Measurements from ENCODE around the gene SNW1. TPM values are rescaled to one million over a fixed set of nuclear protein-coding genes. Genes with fewer than 3 reads are reported as not detected.
"Not testable (repeated sequence)": the region's sequence is repeated elsewhere in the genome, so short reads cannot be mapped to it uniquely, and the experiment has no call there.

The SNW1 gene
- total and polyA plus RNA-seq, 9 donors: 46.3 to 57.5 (median 48.7) TPM

DNA sequence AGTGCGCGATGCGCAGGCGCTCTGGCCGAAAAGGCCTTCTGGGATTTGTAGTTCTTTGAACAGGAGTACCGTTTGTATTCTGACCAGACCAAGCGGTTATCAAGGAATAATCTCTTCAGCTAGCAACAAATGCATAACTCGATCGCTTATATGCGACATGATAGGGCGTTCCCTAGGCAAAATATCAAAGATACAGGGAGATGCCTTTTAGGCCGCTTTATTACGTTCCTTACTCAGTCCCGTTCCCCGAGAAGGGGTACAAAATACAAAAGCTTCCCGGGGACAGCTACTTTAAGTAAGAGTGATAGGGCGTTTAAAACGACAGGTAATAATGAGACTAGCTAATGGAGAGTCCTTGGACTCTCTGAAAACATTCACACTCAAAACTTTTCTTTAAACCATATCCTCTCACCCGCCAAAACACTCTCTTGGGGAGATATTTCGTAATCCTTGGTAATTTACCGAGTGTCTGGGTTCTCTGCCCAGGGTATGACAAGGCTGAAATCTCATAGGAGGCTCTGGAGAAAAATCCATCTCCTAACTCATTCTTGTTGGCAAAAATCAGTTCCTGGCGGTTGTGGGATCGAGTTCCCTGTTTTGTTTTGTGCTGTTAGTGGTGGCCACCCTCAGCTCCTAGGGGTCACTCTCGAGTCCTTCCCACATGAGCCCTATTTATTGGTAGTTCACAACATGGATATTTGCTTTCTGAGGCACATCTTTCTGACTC, 412 bp upstream of the SNW1 start:
- Histone ChIP-seq H3K36me3 (ENCODE audit: control insufficient read depth, insufficient read depth, low read length) (peaks cover 9% of the 10 kb centered on the region), H3K4me1 (ENCODE audit: control insufficient read depth, insufficient read depth, low read length) (peaks cover 18% of the 10 kb centered on the region), H3K27ac (ENCODE audit: low read length) (peak overlapping the region; percentile 99), H3K27me3 (ENCODE audit: control insufficient read depth, insufficient read depth, low read length) (no peaks in the 10 kb centered on the region), H3K4me3 (ENCODE audit: low read length) (peak overlapping the region; percentile 100), H3K9me3 (replicated peaks; ENCODE audit: control insufficient read depth, low read depth, low read length) (no peaks in the 10 kb centered on the region)
- peak; percentile 59 for DNase-seq
- 0% methylated on average over 4 of the region's 24 CpGs for WGBS (ENCODE audit: insufficient coverage)

GRCh38 chr14:77752799-77753516, 8.0 kb downstream of the SNW1 start:
- Histone ChIP-seq H3K4me3 (ENCODE audit: low read length) (no peak overlapping the region), H3K9me3 (replicated peaks; ENCODE audit: control insufficient read depth, low read depth, low read length) (no peaks in the 10 kb centered on the region), H3K27ac (ENCODE audit: low read length) (no peak overlapping the region), H3K4me1 (ENCODE audit: control insufficient read depth, insufficient read depth, low read length) (no peaks in the 10 kb centered on the region), H3K27me3 (ENCODE audit: control insufficient read depth, insufficient read depth, low read length) (no peaks in the 10 kb centered on the region), H3K36me3 (ENCODE audit: control insufficient read depth, insufficient read depth, low read length) (peaks cover 52% of the 10 kb centered on the region)
- no peak for DNase-seq
- no CpG with 5 or more reads among the region's 3 CpGs for WGBS (ENCODE audit: insufficient coverage)

GRCh38 chr14:77752266-77752665, 8.7 kb downstream of the SNW1 start:
- Histone ChIP-seq H3K4me3 (ENCODE audit: low read length) (no peak overlapping the region), H3K36me3 (ENCODE audit: control insufficient read depth, insufficient read depth, low read length) (peaks cover 55% of the 10 kb centered on the region), H3K27me3 (ENCODE audit: control insufficient read depth, insufficient read depth, low read length) (no peaks in the 10 kb centered on the region), H3K4me1 (ENCODE audit: control insufficient read depth, insufficient read depth, low read length) (no peaks in the 10 kb centered on the region), H3K9me3 (replicated peaks; ENCODE audit: control insufficient read depth, low read depth, low read length) (no peaks in the 10 kb centered on the region), H3K27ac (ENCODE audit: low read length) (no peak overlapping the region)
- no CpG with 5 or more reads among the region's 2 CpGs for WGBS (ENCODE audit: insufficient coverage)
- DNase-seq: no peak

GRCh38 chr14:77747425-77747824, 13.5 kb downstream of the SNW1 start:
- H3K27me3 ChIP-seq (ENCODE audit: control insufficient read depth, insufficient read depth, low read length); H3K4me1 ChIP-seq (ENCODE audit: control insufficient read depth, insufficient read depth, low read length); H3K27ac ChIP-seq (ENCODE audit: low read length); DNase-seq; H3K4me3 ChIP-seq (ENCODE audit: low read length); H3K9me3 ChIP-seq (replicated peaks; ENCODE audit: control insufficient read depth, low read depth, low read length): not testable (repeated sequence)
- WGBS (ENCODE audit: insufficient coverage): 90% methylated on average over 26 of the region's 33 CpGs
- peaks cover 41% of the 10 kb centered on the region for H3K36me3 ChIP-seq (ENCODE audit: control insufficient read depth, insufficient read depth, low read length)

GRCh38 chr14:77746064-77746702, 14.8 kb downstream of the SNW1 start:
- peaks cover 33% of the 10 kb centered on the region for H3K36me3 ChIP-seq (ENCODE audit: control insufficient read depth, insufficient read depth, low read length)
- H3K4me1 ChIP-seq (ENCODE audit: control insufficient read depth, insufficient read depth, low read length): no peaks in the 10 kb centered on the region
- no peaks in the 10 kb centered on the region for H3K27me3 ChIP-seq (ENCODE audit: control insufficient read depth, insufficient read depth, low read length)
- H3K4me3 ChIP-seq (ENCODE audit: low read length): no peak overlapping the region
- no peaks in the 10 kb centered on the region for H3K9me3 ChIP-seq (replicated peaks; ENCODE audit: control insufficient read depth, low read depth, low read length)
- 86% methylated on average over 1 of the region's 4 CpGs for WGBS (ENCODE audit: insufficient coverage)
- no peak for DNase-seq
- no peak overlapping the region for H3K27ac ChIP-seq (ENCODE audit: low read length)

- no peak overlapping the region for H3K27ac ChIP-seq (ENCODE audit: low read length)
- H3K4me1 ChIP-seq (ENCODE audit: control insufficient read depth, insufficient read depth, low read length): no peaks in the 10 kb centered on the region
- DNase-seq: no peak
- WGBS (ENCODE audit: insufficient coverage): no CpG with 5 or more reads among the region's 2 CpGs
- no peaks in the 10 kb centered on the region for H3K9me3 ChIP-seq (replicated peaks; ENCODE audit: control insufficient read depth, low read depth, low read length)
- H3K36me3 ChIP-seq (ENCODE audit: control insufficient read depth, insufficient read depth, low read length): peaks cover 25% of the 10 kb centered on the region
- H3K27me3 ChIP-seq (ENCODE audit: control insufficient read depth, insufficient read depth, low read length): no peaks in the 10 kb centered on the region
- H3K4me3 ChIP-seq (ENCODE audit: low read length): no peak overlapping the region
Measured at GRCh38 chr14:77741438-77741837, 19.5 kb downstream of the SNW1 start.

DNA sequence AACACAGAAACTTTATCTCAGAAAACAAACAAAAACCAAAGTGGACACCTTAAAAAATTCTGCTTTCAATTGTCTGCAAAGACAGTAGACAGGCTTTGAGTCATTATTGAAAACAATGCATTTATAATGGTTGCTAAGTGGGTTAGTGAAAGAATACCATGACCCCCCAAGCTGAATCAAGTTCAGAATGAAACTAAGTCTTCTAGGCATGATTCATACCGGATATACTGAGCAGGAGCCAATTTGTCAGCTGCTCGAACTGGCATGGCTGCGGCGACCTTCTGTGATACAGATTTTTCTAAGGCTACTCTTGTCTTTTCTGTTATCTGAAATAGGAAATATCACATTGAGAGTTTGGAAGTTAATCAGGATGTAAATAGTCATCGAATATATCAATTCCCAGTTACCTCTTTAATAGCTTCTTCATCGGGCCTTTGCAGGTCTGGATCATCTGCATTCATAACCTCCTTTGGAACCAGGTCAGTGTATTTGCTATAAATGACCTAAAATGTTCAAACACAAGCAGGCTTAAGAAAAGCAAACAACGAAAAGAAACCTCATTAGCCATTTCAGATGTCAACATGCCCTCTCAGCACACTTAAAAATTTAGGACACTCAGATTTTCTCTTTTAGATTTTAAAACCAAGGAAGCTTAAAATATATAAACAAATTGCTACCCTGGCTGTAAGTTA, 22.3 kb downstream of the SNW1 start:
- H3K4me3 ChIP-seq (ENCODE audit: low read length): no peak overlapping the region
- no peak for DNase-seq
- H3K36me3 ChIP-seq (ENCODE audit: control insufficient read depth, insufficient read depth, low read length): peaks cover 28% of the 10 kb centered on the region
- H3K4me1 ChIP-seq (ENCODE audit: control insufficient read depth, insufficient read depth, low read length): no peaks in the 10 kb centered on the region
- H3K27me3 ChIP-seq (ENCODE audit: control insufficient read depth, insufficient read depth, low read length): no peaks in the 10 kb centered on the region
- no peaks in the 10 kb centered on the region for H3K9me3 ChIP-seq (replicated peaks; ENCODE audit: control insufficient read depth, low read depth, low read length)
- 93% methylated on average over 3 of the region's 7 CpGs for WGBS (ENCODE audit: insufficient coverage)
- H3K27ac ChIP-seq (ENCODE audit: low read length): peak overlapping the region; percentile 11

- WGBS (ENCODE audit: insufficient coverage): no CpG with 5 or more reads among the region's 3 CpGs
- H3K36me3 ChIP-seq (ENCODE audit: control insufficient read depth, insufficient read depth, low read length): peaks cover 57% of the 10 kb centered on the region
- no peak overlapping the region for H3K4me3 ChIP-seq (ENCODE audit: low read length)
Measured at GRCh38 chr14:77730976-77731497, 29.9 kb downstream of the SNW1 start.

GRCh38 chr14:77722301-77722700, 38.7 kb downstream of the SNW1 start:
- WGBS (ENCODE audit: insufficient coverage): no CpG with 5 or more reads among the region's 3 CpGs
- Histone ChIP-seq H3K27ac (ENCODE audit: low read length) (no peak overlapping the region), H3K36me3 (ENCODE audit: control insufficient read depth, insufficient read depth, low read length) (peaks cover 51% of the 10 kb centered on the region), H3K27me3 (ENCODE audit: control insufficient read depth, insufficient read depth, low read length) (no peaks in the 10 kb centered on the region), H3K4me3 (ENCODE audit: low read length) (no peak overlapping the region), H3K4me1 (ENCODE audit: control insufficient read depth, insufficient read depth, low read length) (no peaks in the 10 kb centered on the region), H3K9me3 (replicated peaks; ENCODE audit: control insufficient read depth, low read depth, low read length) (no peaks in the 10 kb centered on the region)
- DNase-seq: no peak

More at GRCh38 chr14:77730976-77731497, 29.9 kb downstream of the SNW1 start:
- DNase-seq: no peak
- Histone ChIP-seq H3K27me3 (ENCODE audit: control insufficient read depth, insufficient read depth, low read length) (no peaks in the 10 kb centered on the region), H3K4me1 (ENCODE audit: control insufficient read depth, insufficient read depth, low read length) (no peaks in the 10 kb centered on the region), H3K27ac (ENCODE audit: low read length) (no peak overlapping the region), H3K9me3 (replicated peaks; ENCODE audit: control insufficient read depth, low read depth, low read length) (no peaks in the 10 kb centered on the region)
